Glomerular visceral epithelial cell (primary cell): ENCODE measurements around the gene DGKA.

Experiments
- DNase-seq: peaks from one replicate; pipeline ENCODE4 v3.0.0-alpha.2; 2016; ENCODE audit errors: extremely low spot score

Gene DGKA

DNA sequence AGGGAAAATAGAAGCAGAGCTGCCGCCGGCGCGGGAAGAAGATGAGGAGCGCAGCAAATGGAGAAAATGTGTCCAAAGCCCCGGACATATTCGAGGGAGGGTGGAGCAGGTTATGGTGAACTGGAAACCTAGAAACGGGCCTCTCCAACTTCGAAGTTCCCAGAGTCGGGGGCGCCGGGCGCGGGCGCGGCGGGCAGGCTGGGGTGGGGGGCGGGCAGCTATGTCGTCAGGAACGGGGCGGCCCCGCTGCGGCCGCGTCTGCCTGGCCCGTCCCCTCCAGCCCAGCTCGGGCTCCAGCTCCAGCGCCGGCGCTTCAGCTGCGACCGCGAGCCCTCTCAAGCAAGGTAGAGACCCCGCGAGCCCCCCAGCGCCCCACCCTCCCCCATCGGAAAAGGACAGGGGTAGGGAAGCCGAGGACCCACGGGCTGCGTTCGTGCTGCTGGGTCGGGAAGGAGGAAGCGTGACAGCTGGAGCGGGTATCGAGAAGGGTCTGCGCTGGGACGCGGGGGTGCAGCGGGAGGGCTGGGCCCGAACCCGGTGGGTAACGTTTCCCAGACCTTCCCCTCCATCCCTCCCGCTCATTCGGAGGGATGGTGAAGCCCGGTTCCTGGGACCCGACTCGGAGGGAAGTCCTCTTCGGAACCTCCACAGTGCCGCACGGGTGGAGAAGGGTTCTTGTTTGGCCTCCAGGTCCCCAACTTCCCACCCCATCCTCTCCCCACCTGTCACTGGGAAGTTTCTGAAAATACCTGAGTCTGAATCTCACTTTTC lies 1.0 kb downstream of the DGKA start:
- peak; percentile 44 for DNase-seq

GRCh38 chr12:55932551-55932910 lies 1.6 kb downstream of the DGKA start:
- DNase-seq: no peak

- DNase-seq: peak; percentile 52
Observed at GRCh38 chr12:55933169-55933798, 2.3 kb downstream of the DGKA start.

DNA sequence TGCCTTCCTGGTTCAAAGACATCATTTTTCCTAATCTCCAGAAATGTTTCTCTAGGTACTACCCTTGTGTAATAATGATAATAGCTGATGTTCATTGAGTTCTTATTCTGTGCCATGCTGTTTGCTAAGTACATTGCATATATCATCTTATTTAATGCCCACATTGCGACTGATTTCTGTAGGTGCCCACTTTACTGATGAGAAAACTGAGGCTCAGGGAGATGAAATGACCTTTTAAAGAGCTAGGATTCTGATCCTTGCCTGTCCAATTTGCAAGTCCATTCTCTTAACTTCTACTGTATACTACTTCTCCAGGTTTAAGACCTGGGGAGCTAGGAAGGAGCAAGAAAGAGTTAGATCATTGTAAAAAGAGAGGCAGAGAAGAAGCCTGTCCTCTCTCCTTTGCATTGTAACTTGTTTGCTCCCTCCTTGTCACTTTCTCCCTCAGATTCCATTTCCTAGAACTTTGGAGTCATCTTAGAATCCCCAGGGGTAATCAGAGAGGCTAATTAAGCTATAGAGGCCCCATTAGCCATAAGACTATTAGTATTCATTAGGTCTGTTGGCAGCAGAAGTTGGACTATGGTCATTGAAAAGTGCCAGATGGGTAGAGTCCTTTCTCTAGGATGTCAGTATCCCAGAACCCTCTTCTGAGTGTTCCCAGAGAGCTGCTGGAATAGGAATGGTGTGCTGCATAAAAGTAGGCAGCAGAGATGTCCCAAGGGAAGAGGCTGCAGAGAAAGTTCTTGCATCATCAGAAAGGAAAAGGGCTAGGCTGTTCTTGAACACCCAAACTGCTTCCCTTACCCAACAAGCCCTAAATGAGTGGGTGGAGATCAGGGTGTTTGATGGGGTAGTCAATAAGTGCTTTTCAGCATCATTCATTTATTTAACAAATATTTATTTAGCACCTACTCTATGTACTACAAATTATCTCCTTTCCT lies 3.1 kb downstream of the DGKA start:
- DNase-seq: no peak

DNA sequence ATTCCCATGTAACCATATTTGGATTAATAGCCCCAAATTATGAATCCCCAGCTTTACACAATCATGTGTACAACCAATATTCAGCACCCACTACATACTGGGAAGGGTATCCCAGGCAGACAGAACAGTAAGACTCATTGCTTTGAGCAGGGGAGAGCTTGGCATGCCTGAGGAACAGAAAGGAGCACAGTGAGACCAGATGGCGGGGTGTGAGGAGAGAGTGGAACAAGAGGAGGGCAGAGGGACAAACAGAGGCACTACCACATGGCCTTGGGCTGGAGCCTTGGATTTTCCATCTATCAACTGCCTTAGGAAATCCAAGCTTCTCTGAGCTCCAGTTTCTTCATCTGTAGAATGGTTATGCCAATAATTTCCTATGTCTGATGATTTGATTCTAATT lies 3.8 kb downstream of the DGKA start:
- no peak for DNase-seq

DNA sequence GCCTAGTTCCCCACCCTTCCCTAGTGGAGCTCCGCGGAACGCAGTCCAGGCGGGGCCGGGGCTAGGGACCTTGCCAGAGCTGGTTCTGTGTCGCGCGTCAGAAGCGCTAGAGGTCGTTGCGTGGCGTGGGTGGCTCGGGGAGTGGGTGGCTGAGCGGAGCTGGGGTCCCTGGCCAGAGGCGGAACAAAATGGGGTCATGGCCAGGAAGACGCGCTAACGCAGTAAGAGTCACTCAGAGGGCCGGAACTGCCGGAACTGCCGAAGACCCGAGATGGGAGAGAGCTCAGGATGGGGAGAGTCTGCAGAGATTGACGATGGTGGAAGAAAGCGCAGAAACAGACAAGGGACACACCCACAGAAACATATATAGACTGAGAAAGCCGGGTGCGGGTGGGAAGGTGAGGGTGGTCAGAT lies 4.8 kb downstream of the DGKA start:
- no peak for DNase-seq

GRCh38 chr12:55937981-55938380 lies 7.0 kb downstream of the DGKA start:
- no peak for DNase-seq

DNA sequence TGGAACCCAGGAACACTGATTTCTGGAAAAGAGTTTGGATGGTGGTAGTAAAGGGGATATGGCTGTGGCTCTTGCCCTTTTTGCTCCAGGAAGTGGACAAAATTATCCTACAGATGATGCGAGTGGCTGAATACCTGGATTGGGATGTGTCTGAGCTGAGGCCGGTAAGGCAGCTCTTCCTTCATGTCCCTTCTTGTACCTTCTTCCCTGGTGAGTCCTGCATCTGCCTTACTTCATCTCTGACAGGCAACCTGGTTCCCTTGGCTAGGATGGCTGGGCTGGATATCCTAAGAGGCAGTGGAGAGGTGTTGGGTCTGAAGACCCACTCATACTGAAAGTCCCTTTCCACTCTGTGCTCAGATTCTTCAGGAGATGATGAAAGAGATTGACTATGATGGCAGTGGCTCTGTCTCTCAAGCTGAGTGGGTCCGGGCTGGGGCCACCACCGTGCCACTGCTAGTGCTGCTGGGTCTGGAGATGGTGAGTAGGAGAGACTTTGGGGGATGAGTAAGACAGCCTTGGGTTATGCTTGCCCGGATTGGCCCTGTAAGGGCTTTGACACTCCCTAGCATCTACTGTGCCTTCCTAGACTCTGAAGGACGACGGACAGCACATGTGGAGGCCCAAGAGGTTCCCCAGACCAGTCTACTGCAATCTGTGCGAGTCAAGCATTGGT lies 8.0 kb downstream of the DGKA start:
- no peak for DNase-seq

DNA sequence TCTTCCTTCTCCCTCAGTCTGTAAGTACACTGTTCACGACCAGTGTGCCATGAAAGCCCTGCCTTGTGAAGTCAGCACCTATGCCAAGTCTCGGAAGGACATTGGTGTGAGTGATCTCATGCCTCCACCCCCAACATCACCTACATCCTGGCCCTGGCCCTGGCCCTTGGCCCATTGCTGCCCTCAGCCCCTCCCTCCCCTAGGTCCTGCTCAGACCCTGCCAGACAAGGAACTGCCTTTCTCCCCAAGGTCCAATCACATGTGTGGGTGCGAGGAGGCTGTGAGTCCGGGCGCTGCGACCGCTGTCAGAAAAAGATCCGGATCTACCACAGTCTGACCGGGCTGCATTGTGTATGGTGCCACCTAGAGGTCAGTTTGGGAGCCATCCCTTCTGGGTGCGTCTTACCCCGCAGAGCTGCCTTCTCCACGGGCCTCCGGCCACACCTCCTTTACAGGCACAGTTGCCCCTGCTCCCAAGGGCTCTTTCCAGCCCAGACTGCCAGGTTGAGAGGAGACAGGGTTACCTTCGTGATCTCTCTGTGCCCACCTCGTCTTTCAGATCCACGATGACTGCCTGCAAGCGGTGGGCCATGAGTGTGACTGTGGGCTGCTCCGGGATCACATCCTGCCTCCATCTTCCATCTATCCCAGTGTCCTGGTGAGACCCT lies 9.2 kb downstream of the DGKA start:
- DNase-seq: peak; percentile 80

DNA sequence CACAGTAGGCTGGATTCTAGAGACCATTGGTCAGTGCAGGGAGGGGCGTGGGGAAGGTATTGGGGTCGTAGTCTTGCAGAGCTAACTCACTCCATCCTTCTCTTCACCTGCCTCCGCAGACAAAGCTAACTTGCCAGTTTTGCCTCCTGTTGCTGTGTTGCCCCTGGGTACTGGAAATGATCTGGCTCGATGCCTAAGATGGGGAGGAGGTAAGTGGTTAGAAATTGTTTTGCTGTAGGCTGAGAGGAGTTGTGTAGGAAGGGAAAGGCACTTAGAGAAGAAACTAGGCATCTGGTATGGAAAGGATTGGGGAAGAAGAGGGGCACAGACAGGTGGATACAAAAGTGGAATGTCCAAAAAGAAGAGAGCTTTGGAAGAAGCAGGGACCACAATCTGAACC lies 11.1 kb downstream of the DGKA start:
- DNase-seq: no peak

- DNase-seq: no peak
Observed at GRCh38 chr12:55942577-55943136, 11.7 kb downstream of the DGKA start.

GRCh38 chr12:55946553-55946952 lies 15.6 kb downstream of the DGKA start:
- no peak for DNase-seq

- no peak for DNase-seq
Observed at GRCh38 chr12:55955344-55955743, 24.4 kb downstream of the DGKA start.

- peak; percentile 75 for DNase-seq
Observed at GRCh38 chr12:55955800-55956508, 25.0 kb downstream of the DGKA start.

DNA sequence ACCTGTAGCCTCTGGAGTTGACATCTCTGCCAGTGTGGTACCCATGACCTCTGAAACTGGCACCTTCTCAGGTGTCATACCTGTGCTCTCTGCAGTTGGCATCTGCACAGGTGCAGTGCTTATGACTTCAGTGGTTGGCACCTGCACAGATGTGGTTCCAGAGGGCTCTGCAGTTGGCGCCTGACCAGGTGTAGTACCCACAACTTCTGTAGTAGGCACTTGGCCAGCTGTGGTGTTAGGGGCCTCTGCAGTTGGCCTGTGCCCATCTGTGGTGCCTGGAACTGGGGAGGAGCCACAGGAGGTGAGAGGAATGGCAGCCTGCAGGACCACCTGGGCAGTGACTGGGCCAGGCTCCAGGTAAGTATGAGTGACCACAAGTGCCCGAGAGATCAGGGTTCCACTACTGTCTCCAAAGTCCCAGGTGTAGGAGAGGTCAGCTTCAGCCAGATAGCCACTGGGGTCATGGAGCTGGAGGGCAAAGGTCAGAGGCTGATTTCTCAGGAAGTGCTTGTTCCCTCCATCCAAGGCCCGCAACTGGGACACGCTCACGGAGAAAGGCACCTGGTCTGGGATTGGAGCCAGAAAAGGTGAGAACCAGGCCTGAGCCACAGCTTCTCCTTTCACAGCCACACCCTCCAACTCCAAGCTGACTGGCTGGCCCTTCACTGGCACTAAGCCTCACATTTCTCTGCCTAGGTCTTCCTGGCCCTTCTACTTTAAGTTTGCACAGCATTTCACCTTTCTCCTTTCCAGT lies 26.3 kb downstream of the DGKA start:
- DNase-seq: no peak

- DNase-seq: no peak
Observed at GRCh38 chr12:55963760-55964159, 32.8 kb downstream of the DGKA start.

- no peak for DNase-seq
Observed at GRCh38 chr12:55965240-55965639, 34.3 kb downstream of the DGKA start.

- no peak for DNase-seq
Observed at GRCh38 chr12:55965941-55966407, 35.0 kb downstream of the DGKA start, which contains the start of gene PMEL. Gene PMEL (minus strand): TSS chr12:55966042. CDS start chr12:55966011, 31 bp downstream.
